ENCODE measurements around the gene NFYC.

NFYC gene

GRCh38 chr1:40691538-40692428 lies at the start of gene NFYC:
Gene NFYC, plus strand, starts transcription at chr1:40691704. Its CDS starts 47,140 bp downstream, at chr1:40738844.
- DNase-seq, result peak; percentile 90 to 97

GRCh38 chr1:40645118-40645680 lies 46.3 kb upstream of the NFYC start:
- no peak for DNase-seq

GRCh38 chr1:40646315-40646714 lies 45.2 kb upstream of the NFYC start:
- DNase-seq, result no peak

- no peak for DNase-seq
These were observed 43.3 kb upstream of the NFYC start for GRCh38 chr1:40648200-40648599.

GRCh38 chr1:40648928-40649591 lies 42.4 kb upstream of the NFYC start:
- no peak for DNase-seq

GRCh38 chr1:40649592-40649930 lies 41.9 kb upstream of the NFYC start:
- no peak for DNase-seq

- no peak for DNase-seq
These were observed 41.4 kb upstream of the NFYC start for GRCh38 chr1:40650075-40650474.

GRCh38 chr1:40651138-40651857 lies 40.2 kb upstream of the NFYC start:
- no peak for DNase-seq

GRCh38 chr1:40652468-40652867 lies 39.0 kb upstream of the NFYC start:
- no peak for DNase-seq

- no peak for DNase-seq
These were observed 38.5 kb upstream of the NFYC start for GRCh38 chr1:40652979-40653378.

- DNase-seq, result no peak
These were observed 37.5 kb upstream of the NFYC start for GRCh38 chr1:40653851-40654537.

- DNase-seq, result no peak
These were observed 34.5 kb upstream of the NFYC start for GRCh38 chr1:40657046-40657445.

GRCh38 chr1:40658751-40659648 lies 32.5 kb upstream of the NFYC start:
- no peak for DNase-seq

- DNase-seq, result no peak
These were observed 31.9 kb upstream of the NFYC start for GRCh38 chr1:40659649-40659947.

- no peak for DNase-seq
These were observed 29.8 kb upstream of the NFYC start for GRCh38 chr1:40661678-40662077.

GRCh38 chr1:40662151-40662550 lies 29.4 kb upstream of the NFYC start:
- no peak for DNase-seq

- no peak for DNase-seq
These were observed 28.6 kb upstream of the NFYC start for GRCh38 chr1:40662864-40663263.

GRCh38 chr1:40663324-40664166 lies 28.0 kb upstream of the NFYC start:
- DNase-seq, result no peak

GRCh38 chr1:40664167-40664537 lies 27.4 kb upstream of the NFYC start:
- no peak for DNase-seq

- DNase-seq, result no peak
These were observed 26.7 kb upstream of the NFYC start for GRCh38 chr1:40664791-40665190.
